K562 (cell line): ENCODE results near the gene YPEL5. TPM values are rescaled to one million over a fixed set of nuclear protein-coding genes. Genes with fewer than 3 reads are reported as not detected.
A peak's percentile ranks its signal among the peaks of the same experiment; 100 is the strongest.

Experiments
- CREB1 ChIP-seq, 2 experiments: sonication (generic) in 1 of 2; formaldehyde crosslinking in 1 of 2; IDR thresholded peaks; 2 replicates each; pipeline versions ENCODE4 v1.6.1 to v1.8.0; 2012 to 2022; ENCODE audit warnings: inconsistent platforms in 1 of 2, mild to moderate bottlenecking in 1 of 2, missing genetic modification reagents in 1 of 2, moderate library complexity in 1 of 2
- ETS2 ChIP-seq: IDR thresholded peaks from 2 replicates; pipeline ENCODE4 v1.6.1; 2016; ENCODE audit warnings: borderline replicate concordance, missing genetic modification characterization, mild to moderate bottlenecking, moderate library complexity, missing compliant biosample characterization; ENCODE audit not compliant: poor library complexity, severe bottlenecking
- GATAD2B ChIP-seq: fragments of 450-650 bp; IDR thresholded peaks from 2 replicates; pipeline ENCODE4 v1.6.1; 2017; ENCODE audit warnings: mild to moderate bottlenecking, borderline replicate concordance
- HCFC1 ChIP-seq: IDR thresholded peaks from 2 replicates; pipeline ENCODE4 v1.6.1; 2012; ENCODE audit warnings: low read depth, low read length, improper control_type of control experiment
- MTA1 ChIP-seq: fragments of 450-650 bp; IDR thresholded peaks from 2 replicates; pipeline ENCODE4 v1.6.1; 2017; ENCODE audit warnings: borderline replicate concordance
- NR2F6 ChIP-seq: fragments of 450-650 bp; formaldehyde crosslinking; IDR thresholded peaks from 2 replicates; pipeline ENCODE4 v1.4.0; 2020; ENCODE audit warnings: mild to moderate bottlenecking
- PTTG1 ChIP-seq: fragments of 450-650 bp; IDR thresholded peaks from 2 replicates; pipeline ENCODE4 v1.6.1; 2016; ENCODE audit warnings: low read depth, mild to moderate bottlenecking, missing genetic modification characterization, missing compliant biosample characterization
- STAG1 ChIP-seq: sonication (generic); formaldehyde crosslinking; IDR thresholded peaks from 2 replicates; pipeline ENCODE4 v1.5.0; 2020; ENCODE audit warnings: missing genetic modification reagents, borderline replicate concordance
- TBL1XR1 ChIP-seq, 2 experiments: IDR thresholded peaks; 2 replicates each; pipeline ENCODE4 v1.6.1; 2012; ENCODE audit warnings: improper control_type of control experiment in 2 of 2, low read length in 2 of 2, mild to moderate bottlenecking in 1 of 2
- TRIM28 ChIP-seq: fragments of 450-650 bp; IDR thresholded peaks from 2 replicates; pipeline ENCODE4 v1.6.1; 2017
- polyA plus RNA-seq, 8 experiments: library from polyadenylated mRNA; depleted of rRNA in 4 of 8; stranded (reverse) in 5 of 8; unstranded in 3 of 8; fragments of >200 nt; fragmentation: Nextera tagmentation in 2 of 8; fragmentation: Illumina TruSeq in 1 of 8; extraction: Ambion mirVana in 2 of 8; extraction: Trizol in 1 of 8; gene quantifications; 2 replicates each; pipeline versions ENCODE4 v1.2.1 to v1.2.3, GENCODE V29; 2011 to 2014; ENCODE audit warnings: inconsistent platforms in 1 of 8, missing spikeins in 1 of 8
- total RNA-seq, 7 experiments: library from RNA; depleted of rRNA in 6 of 7; stranded (reverse); fragments of >200 nt in 6 of 7; fragmentation: Illumina TruSeq in 2 of 7; extraction: Trizol in 2 of 7; gene quantifications; 2 replicates each; pipeline versions ENCODE4 v1.2.1 to v1.2.3, GENCODE V29; 2011 to 2021; ENCODE audit warnings: low replicate concordance in 1 of 7
- TF ChIP-seq, protein P1 (sequence below), 2 experiments: fragments of 450-650 bp in 1 of 2; sonication (generic) in 1 of 2; formaldehyde crosslinking in 1 of 2; IDR thresholded peaks in 1 of 2; conservative IDR thresholded peaks in 1 of 2; 2 replicates each; pipeline versions ENCODE4 v1.6.1 to v1.8.1; 2016 to 2023; ENCODE audit warnings: mild to moderate bottlenecking in 2 of 2, moderate library complexity in 2 of 2, inconsistent platforms in 1 of 2, missing genetic modification reagents in 1 of 2
- TF ChIP-seq, protein P2 (sequence below): fragments of 450-650 bp; formaldehyde crosslinking; IDR thresholded peaks from 2 replicates; pipeline ENCODE4 v1.4.0; 2020; ENCODE audit warnings: mild to moderate bottlenecking, moderate library complexity
- TF ChIP-seq, protein P3 (sequence below): fragments of 250-450 bp; sonication (Bioruptor Pico); IDR thresholded peaks from 2 replicates; pipeline ENCODE4 v1.4.0; 2020; ENCODE audit warnings: mild to moderate bottlenecking, moderate library complexity
- TF ChIP-seq, protein P4 (sequence below): fragments of 200-800 bp; sonication (Bioruptor generic); IDR thresholded peaks from 2 replicates; pipeline ENCODE4 v1.6.1; 2017; ENCODE audit warnings: missing genetic modification characterization, missing compliant biosample characterization
- TF ChIP-seq, protein P5 (sequence below), 2 experiments: fragments of 450-650 bp in 1 of 2; sonication (generic) in 1 of 2; formaldehyde crosslinking; conservative IDR thresholded peaks; 2 replicates each; pipeline versions ENCODE4 v1.4.0 to v1.8.1; 2020 to 2022; ENCODE audit warnings: mild to moderate bottlenecking in 1 of 2, missing genetic modification reagents in 1 of 2
- TF ChIP-seq, protein P6 (sequence below), 3 experiments: fragments of 200-800 bp in 1 of 3; fragments of 250-450 bp in 1 of 3; fragments of 450-650 bp in 1 of 3; sonication (Bioruptor Pico) in 1 of 3; sonication (Bioruptor generic) in 1 of 3; formaldehyde crosslinking in 1 of 3; IDR thresholded peaks; 2 replicates each; pipeline versions ENCODE4 v1.6.1 to v1.8.0; 2016 to 2022; ENCODE audit warnings: mild to moderate bottlenecking in 2 of 3, missing genetic modification characterization in 2 of 3, missing compliant biosample characterization in 1 of 3, moderate library complexity in 1 of 3

YPEL5 gene
- total and polyA plus RNA-seq, 9 of the 15 experiments (the other 6 are each of a cell fraction or from before 2014, with no cell fraction given) = 5.4 to 34.4 (median 12.3) TPM

DNA sequence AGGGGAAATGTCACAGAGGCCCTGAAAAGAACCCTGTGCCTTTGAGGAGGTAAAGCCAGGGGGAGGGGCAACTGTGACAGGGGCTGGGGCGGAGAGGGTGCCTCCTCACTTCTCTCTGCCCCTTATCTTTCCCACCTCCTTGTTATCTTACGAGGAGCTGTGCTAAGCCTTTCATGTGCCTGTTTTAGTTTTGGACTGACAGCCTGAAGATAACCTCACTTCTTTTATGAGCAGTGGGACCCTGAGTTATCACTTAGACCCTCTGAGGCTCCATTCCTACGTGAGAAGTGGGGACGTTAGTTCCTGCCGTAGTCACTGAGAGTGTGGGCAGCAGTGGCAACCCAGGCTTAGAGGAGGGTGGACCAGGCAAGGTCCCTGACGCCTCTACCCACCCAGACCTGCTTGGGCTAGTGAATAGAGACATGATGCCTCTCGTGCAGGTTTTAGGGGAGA lies 45.0 kb downstream of the YPEL5 start (continued):
- TF ChIP-seq, protein P1, sequence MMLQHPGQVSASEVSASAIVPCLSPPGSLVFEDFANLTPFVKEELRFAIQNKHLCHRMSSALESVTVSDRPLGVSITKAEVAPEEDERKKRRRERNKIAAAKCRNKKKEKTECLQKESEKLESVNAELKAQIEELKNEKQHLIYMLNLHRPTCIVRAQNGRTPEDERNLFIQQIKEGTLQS (IDR thresholded peaks at IDR 0.05) = no peak
- TF ChIP-seq, protein P1 (CRISPR knock-in tag; conservative IDR thresholded peaks at IDR 0.05) = no peak
- TF ChIP-seq PTTG1 (tag) = no peak
- TF ChIP-seq, protein P2, sequence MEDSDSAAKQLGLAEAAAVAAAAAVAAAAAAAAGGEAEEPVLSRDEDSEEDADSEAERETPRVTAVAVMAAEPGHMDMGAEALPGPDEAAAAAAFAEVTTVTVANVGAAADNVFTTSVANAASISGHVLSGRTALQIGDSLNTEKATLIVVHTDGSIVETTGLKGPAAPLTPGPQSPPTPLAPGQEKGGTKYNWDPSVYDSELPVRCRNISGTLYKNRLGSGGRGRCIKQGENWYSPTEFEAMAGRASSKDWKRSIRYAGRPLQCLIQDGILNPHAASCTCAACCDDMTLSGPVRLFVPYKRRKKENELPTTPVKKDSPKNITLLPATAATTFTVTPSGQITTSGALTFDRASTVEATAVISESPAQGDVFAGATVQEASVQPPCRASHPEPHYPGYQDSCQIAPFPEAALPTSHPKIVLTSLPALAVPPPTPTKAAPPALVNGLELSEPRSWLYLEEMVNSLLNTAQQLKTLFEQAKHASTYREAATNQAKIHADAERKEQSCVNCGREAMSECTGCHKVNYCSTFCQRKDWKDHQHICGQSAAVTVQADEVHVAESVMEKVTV (CRISPR knock-in tag) = no peak
- TF ChIP-seq MTA1 = peak; percentile 70
- no peak for TF ChIP-seq NR2F6 (CRISPR knock-in tag)
- TF ChIP-seq HCFC1 = no peak
- peak; percentile 85 for TF ChIP-seq GATAD2B
- no peak for TF ChIP-seq STAG1
- TF ChIP-seq ETS2 = no peak
- TF ChIP-seq, protein P3, sequence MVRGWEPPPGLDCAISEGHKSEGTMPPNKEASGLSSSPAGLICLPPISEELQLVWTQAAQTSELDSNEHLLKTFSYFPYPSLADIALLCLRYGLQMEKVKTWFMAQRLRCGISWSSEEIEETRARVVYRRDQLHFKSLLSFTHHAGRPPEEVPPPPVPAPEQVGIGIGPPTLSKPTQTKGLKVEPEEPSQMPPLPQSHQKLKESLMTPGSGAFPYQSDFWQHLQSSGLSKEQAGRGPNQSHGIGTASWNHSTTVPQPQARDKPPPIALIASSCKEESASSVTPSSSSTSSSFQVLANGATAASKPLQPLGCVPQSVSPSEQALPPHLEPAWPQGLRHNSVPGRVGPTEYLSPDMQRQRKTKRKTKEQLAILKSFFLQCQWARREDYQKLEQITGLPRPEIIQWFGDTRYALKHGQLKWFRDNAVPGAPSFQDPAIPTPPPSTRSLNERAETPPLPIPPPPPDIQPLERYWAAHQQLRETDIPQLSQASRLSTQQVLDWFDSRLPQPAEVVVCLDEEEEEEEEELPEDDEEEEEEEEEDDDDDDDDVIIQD (CRISPR knock-in tag) = no peak
- TF ChIP-seq, protein P4, sequence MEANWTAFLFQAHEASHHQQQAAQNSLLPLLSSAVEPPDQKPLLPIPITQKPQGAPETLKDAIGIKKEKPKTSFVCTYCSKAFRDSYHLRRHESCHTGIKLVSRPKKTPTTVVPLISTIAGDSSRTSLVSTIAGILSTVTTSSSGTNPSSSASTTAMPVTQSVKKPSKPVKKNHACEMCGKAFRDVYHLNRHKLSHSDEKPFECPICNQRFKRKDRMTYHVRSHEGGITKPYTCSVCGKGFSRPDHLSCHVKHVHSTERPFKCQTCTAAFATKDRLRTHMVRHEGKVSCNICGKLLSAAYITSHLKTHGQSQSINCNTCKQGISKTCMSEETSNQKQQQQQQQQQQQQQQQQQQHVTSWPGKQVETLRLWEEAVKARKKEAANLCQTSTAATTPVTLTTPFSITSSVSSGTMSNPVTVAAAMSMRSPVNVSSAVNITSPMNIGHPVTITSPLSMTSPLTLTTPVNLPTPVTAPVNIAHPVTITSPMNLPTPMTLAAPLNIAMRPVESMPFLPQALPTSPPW (CRISPR knock-in tag) = peak; percentile 76
- TF ChIP-seq CREB1 (IDR thresholded peaks at IDR 0.05) = peak; percentile 68; the same call in 1 of the 2 replicates
- TF ChIP-seq CREB1 (CRISPR knock-in tag; IDR thresholded peaks at IDR 0.05) = no peak
- TF ChIP-seq, protein P5, sequence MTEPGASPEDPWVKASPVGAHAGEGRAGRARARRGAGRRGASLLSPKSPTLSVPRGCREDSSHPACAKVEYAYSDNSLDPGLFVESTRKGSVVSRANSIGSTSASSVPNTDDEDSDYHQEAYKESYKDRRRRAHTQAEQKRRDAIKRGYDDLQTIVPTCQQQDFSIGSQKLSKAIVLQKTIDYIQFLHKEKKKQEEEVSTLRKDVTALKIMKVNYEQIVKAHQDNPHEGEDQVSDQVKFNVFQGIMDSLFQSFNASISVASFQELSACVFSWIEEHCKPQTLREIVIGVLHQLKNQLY (CRISPR knock-in tag; conservative IDR thresholded peaks at IDR 0.05) = no peak
- TF ChIP-seq, protein P6, sequence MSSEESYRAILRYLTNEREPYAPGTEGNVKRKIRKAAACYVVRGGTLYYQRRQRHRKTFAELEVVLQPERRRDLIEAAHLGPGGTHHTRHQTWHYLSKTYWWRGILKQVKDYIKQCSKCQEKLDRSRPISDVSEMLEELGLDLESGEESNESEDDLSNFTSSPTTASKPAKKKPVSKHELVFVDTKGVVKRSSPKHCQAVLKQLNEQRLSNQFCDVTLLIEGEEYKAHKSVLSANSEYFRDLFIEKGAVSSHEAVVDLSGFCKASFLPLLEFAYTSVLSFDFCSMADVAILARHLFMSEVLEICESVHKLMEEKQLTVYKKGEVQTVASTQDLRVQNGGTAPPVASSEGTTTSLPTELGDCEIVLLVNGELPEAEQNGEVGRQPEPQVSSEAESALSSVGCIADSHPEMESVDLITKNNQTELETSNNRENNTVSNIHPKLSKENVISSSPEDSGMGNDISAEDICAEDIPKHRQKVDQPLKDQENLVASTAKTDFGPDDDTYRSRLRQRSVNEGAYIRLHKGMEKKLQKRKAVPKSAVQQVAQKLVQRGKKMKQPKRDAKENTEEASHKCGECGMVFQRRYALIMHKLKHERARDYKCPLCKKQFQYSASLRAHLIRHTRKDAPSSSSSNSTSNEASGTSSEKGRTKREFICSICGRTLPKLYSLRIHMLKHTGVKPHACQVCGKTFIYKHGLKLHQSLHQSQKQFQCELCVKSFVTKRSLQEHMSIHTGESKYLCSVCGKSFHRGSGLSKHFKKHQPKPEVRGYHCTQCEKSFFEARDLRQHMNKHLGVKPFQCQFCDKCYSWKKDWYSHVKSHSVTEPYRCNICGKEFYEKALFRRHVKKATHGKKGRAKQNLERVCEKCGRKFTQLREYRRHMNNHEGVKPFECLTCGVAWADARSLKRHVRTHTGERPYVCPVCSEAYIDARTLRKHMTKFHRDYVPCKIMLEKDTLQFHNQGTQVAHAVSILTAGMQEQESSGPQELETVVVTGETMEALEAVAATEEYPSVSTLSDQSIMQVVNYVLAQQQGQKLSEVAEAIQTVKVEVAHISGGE (CRISPR knock-in tag; IDR thresholded peaks at IDR 0.05) = peak in 1 of 3 experiments; percentile 68; a peak in 1 of 6 replicates
- peak in 1 of 2 experiments; percentile 73; a peak in 1 of 4 replicates for TF ChIP-seq TBL1XR1 (IDR thresholded peaks at IDR 0.05; ENCODE audit: low read length in 2 of 2)
- peak; percentile 40; the same call in 1 of the 2 replicates for TF ChIP-seq TRIM28
